Stomach (tissue), 9 donors: Measurements from ENCODE around the gene GTF2IRD1. TPM values are rescaled to one million over a fixed set of nuclear protein-coding genes. Genes with fewer than 3 reads are reported as not detected.

ENCODE experiments used
- DNase-seq, 2 donors: peaks; one replicate each; pipeline versions ENCODE4 v3.0.0 to v3.0.0-alpha.2; 2013 to 2019
- H3K27ac ChIP-seq, 5 donors: fragments of 200-600 bp in 4 of 5; sonication (generic) in 4 of 5; one replicate each; pipeline ENCODE4 v1.5.1; 2013 to 2019; ENCODE audit warnings: mild to moderate bottlenecking in 1 of 5, moderate library complexity in 1 of 5
- H3K27me3 ChIP-seq, 3 donors: fragments of 200-600 bp; sonication (generic); one replicate each; pipeline ENCODE4 v1.5.1; 2017 to 2019; ENCODE audit warnings: mixed run types in 1 of 3
- H3K36me3 ChIP-seq, 4 donors: fragments of 200-600 bp; sonication (generic); 1 replicate in 3 of 4; 2 replicates in 1 of 4; pipeline ENCODE4 v1.5.1; 2016 to 2019
- H3K4me1 ChIP-seq, 4 donors: fragments of 200-600 bp; sonication (generic); one replicate each; pipeline ENCODE4 v1.5.1; 2016 to 2019
- H3K4me3 ChIP-seq, 4 donors: fragments of 200-600 bp; sonication (generic) in 3 of 4; one replicate each; pipeline ENCODE4 v1.5.1; 2016 to 2019; ENCODE audit warnings: mild to moderate bottlenecking in 1 of 4
- H3K9me3 ChIP-seq, 4 donors: fragments of 200-600 bp; sonication (generic); one replicate each; pipeline ENCODE4 v1.5.1; 2016 to 2019
- CTCF ChIP-seq, 7 experiments: fragments of 450-650 bp in 4 of 7; fragments of 200-600 bp in 3 of 7; sonication (generic) in 3 of 7; IDR thresholded peaks; one replicate each; pipeline ENCODE4 v1.5.1; 2016 to 2019; ENCODE audit warnings: antibody characterized with exemption in 7 of 7, control low read depth in 2 of 7, mild to moderate bottlenecking in 1 of 7
- EP300 ChIP-seq: sonication (generic); formaldehyde crosslinking; IDR thresholded peaks from one replicate; pipeline ENCODE4 v1.6.1; 2017; ENCODE audit warnings: antibody characterized with exemption
- POLR2A ChIP-seq, 4 donors: fragments of 450-650 bp; IDR thresholded peaks; one replicate each; pipeline ENCODE4 v1.6.1; 2016; ENCODE audit warnings: antibody characterized with exemption in 4 of 4, control low read depth in 2 of 4, mild to moderate bottlenecking in 1 of 4, moderate library complexity in 1 of 4
- POLR2AphosphoS5 ChIP-seq, 3 donors: sonication (generic); formaldehyde crosslinking; IDR thresholded peaks; one replicate each; pipeline ENCODE4 v1.6.1; 2016; ENCODE audit warnings: antibody characterized with exemption in 3 of 3
- WGBS, 5 donors: extraction: QIAGEN DNeasy Blood & Tissue Kit in 3 of 5; methylation state at CpG; one replicate each; pipeline versions ENCODE4 v1.1.5 to v1.1.7; 2013 to 2018; 5-methylcytosine and 5-hydroxymethylcytosine counted together
- intact Hi-C: fragments of 100-400 bp; cut with DNase I; formaldehyde crosslinking; loops from one replicate; pipeline ENCODE4 v1.15.1; 2023; ENCODE audit warnings: low total_unique reads
- polyA plus RNA-seq, 3 donors: library from polyadenylated mRNA; stranded (reverse); fragments of 200-250 nt; gene quantifications; one replicate each; pipeline ENCODE4 v1.2.3, GENCODE V29; 2013
- total RNA-seq, 5 donors: library from RNA; depleted of rRNA; stranded (reverse); fragments of >200 nt; gene quantifications; one replicate each; pipeline versions ENCODE4 v1.1.0 to v1.2.3, GENCODE V29; 2014 to 2016
- donor health status: healthy with polysubstance abuse.
- donor health status: Bipolar disorder and iron deficiency.
- donor health status: healthy.

GTF2IRD1 gene
- total and polyA plus RNA-seq, 8 donors, result 8.0 to 41.1 (median 15.3) TPM

- Histone ChIP-seq H3K4me1 (peaks cover 0 to 14% (median 4%) of the 10 kb centered on the region in 4 donors), H3K36me3 (no peaks in the 10 kb centered on the region), H3K27me3 (no peaks in the 10 kb centered on the region), H3K9me3 (no peaks in the 10 kb centered on the region), H3K27ac (no peak overlapping the region), H3K4me3 (no peak overlapping the region)
- 91 to 97% (median 92%) methylated on average over 5 of the region's 5 CpGs for WGBS, 5 donors
- intact Hi-C loops, result no loop called here
- no peak for DNase-seq
- TF ChIP-seq CTCF (IDR thresholded peaks at IDR 0.05) (no peak), EP300 (no peak), POLR2A (IDR thresholded peaks at IDR 0.05) (no peak), POLR2AphosphoS5 (IDR thresholded peaks at IDR 0.05) (no peak)
Observed at GRCh38 chr7:74622228-74622749, 168.6 kb downstream of the GTF2IRD1 start.

GRCh38 chr7:74623135-74623534 is 169.4 kb downstream of the GTF2IRD1 start:
- no peak for TF ChIP-seq CTCF (IDR thresholded peaks at IDR 0.05)
- TF ChIP-seq POLR2AphosphoS5 (IDR thresholded peaks at IDR 0.05), result no peak
- no peak for TF ChIP-seq EP300
- no peak for TF ChIP-seq POLR2A (IDR thresholded peaks at IDR 0.05)
- Histone ChIP-seq H3K27me3 (no peaks in the 10 kb centered on the region), H3K36me3 (no peaks in the 10 kb centered on the region), H3K27ac (no peak overlapping the region), H3K9me3 (no peaks in the 10 kb centered on the region), H3K4me1 (peaks cover 3 to 20% (median 8%) of the 10 kb centered on the region in 4 donors), H3K4me3 (no peak overlapping the region)
- 77 to 86% (median 86%) methylated on average over 9 of the region's 9 CpGs for WGBS, 5 donors
- intact Hi-C loops, result no loop called here
- DNase-seq, result no peak

GRCh38 chr7:74625446-74625845 is 171.7 kb downstream of the GTF2IRD1 start:
- TF ChIP-seq EP300, result no peak
- peak in 1 of 3 donors; percentile 19 for TF ChIP-seq POLR2AphosphoS5 (IDR thresholded peaks at IDR 0.05)
- TF ChIP-seq POLR2A (IDR thresholded peaks at IDR 0.05), result no peak
- TF ChIP-seq CTCF (IDR thresholded peaks at IDR 0.05), result no peak
- intact Hi-C loops, result no loop called here
- H3K27me3 ChIP-seq, result no peaks in the 10 kb centered on the region
- DNase-seq, result peak in 1 of 2 donors; percentile 66
- peaks cover 6 to 27% (median 14%) of the 10 kb centered on the region in 4 donors for H3K4me1 ChIP-seq
- H3K4me3 ChIP-seq, result no peak overlapping the region
- no peaks in the 10 kb centered on the region for H3K9me3 ChIP-seq
- no peak overlapping the region for H3K27ac ChIP-seq
- H3K36me3 ChIP-seq, result no peaks in the 10 kb centered on the region
- 1 to 24% (median 11%) methylated on average over 2 to 3 of the region's 3 CpGs for WGBS, 5 donors

- H3K4me1 ChIP-seq, result peaks cover 6 to 27% (median 14%) of the 10 kb centered on the region in 4 donors
- H3K27me3 ChIP-seq, result no peaks in the 10 kb centered on the region
- DNase-seq, result peak in 1 of 2 donors; percentile 74
- WGBS, 5 donors, result 28 to 37% (median 31%) methylated on average over 12 of the region's 12 CpGs
- H3K4me3 ChIP-seq, result no peak overlapping the region
- H3K36me3 ChIP-seq, result no peaks in the 10 kb centered on the region
- peak in 1 of 3 donors; percentile 11 for TF ChIP-seq POLR2AphosphoS5 (IDR thresholded peaks at IDR 0.05)
- TF ChIP-seq EP300, result no peak
- TF ChIP-seq POLR2A (IDR thresholded peaks at IDR 0.05), result no peak
- H3K9me3 ChIP-seq, result no peaks in the 10 kb centered on the region
- peak overlapping the region in 4 of 5 donors; percentile 7 to 67 (median 49) for H3K27ac ChIP-seq
- intact Hi-C loops, result no loop called here
Observed at GRCh38 chr7:74627661-74628411, 174.1 kb downstream of the GTF2IRD1 start.
